CD14-positive monocyte (primary cell): ENCODE measurements around the gene TEX19. TPM values are rescaled to one million over a fixed set of nuclear protein-coding genes. Genes with fewer than 3 reads are reported as not detected.

Source experiments
- DNase-seq, 3 donors: peaks; one replicate each; pipeline ENCODE4 v3.0.0-alpha.2; 2011 to 2022
- H2AFZ ChIP-seq: 2 replicates; pipeline ENCODE4 v1.6.0; 2012; ENCODE audit warnings: mild to moderate bottlenecking, low read depth, low read length, inconsistent platforms; ENCODE audit not compliant: insufficient read depth, poor library complexity, severe bottlenecking
- H3K27ac ChIP-seq, 2 donors: 1 replicate in 1 of 2; 2 replicates in 1 of 2; pipeline ENCODE4 v1.5.1; 2012 to 2013; ENCODE audit warnings: low read length in 2 of 2, control low read depth in 1 of 2, inconsistent platforms in 1 of 2, low read depth in 1 of 2, mild to moderate bottlenecking in 1 of 2
- H3K27me3 ChIP-seq, 2 donors: one replicate each; pipeline versions ENCODE4 v1.6.0 to v1.6.1; 2011 to 2013; ENCODE audit warnings: low read length in 2 of 2; ENCODE audit not compliant: control insufficient read depth in 2 of 2, insufficient read depth in 2 of 2
- H3K36me3 ChIP-seq, 2 donors: replicated peaks in 1 of 2; 1 replicate in 1 of 2; 2 replicates in 1 of 2; pipeline versions ENCODE4 v1.5.1 to v1.6.1; 2012 to 2013; ENCODE audit warnings: low read length in 2 of 2, control low read depth in 1 of 2, inconsistent platforms in 1 of 2, mild to moderate bottlenecking in 1 of 2; ENCODE audit not compliant: insufficient read depth in 2 of 2, control insufficient read depth in 1 of 2
- H3K4me1 ChIP-seq, 2 donors: 1 replicate in 1 of 2; 2 replicates in 1 of 2; pipeline versions ENCODE4 v1.5.1 to v1.6.1; 2012 to 2013; ENCODE audit warnings: low read length in 2 of 2, control low read depth in 1 of 2, inconsistent platforms in 1 of 2, mild to moderate bottlenecking in 1 of 2, moderate library complexity in 1 of 2; ENCODE audit not compliant: insufficient read depth in 2 of 2, control insufficient read depth in 1 of 2
- H3K4me2 ChIP-seq: replicated peaks from 2 replicates; pipeline ENCODE3; 2012; ENCODE audit warnings: low read length, moderate library complexity, mild to moderate bottlenecking; ENCODE audit not compliant: poor library complexity, severe bottlenecking; ENCODE audit errors: extremely low read depth
- H3K4me3 ChIP-seq, 3 experiments: fragments of 200-600 bp in 1 of 3; sonication (generic) in 1 of 3; replicated peaks in 1 of 3; 1 replicate in 2 of 3; 2 replicates in 1 of 3; pipeline ENCODE4 v1.5.1; 2011 to 2013; ENCODE audit warnings: low read length in 3 of 3, mild to moderate bottlenecking in 3 of 3, control low read depth in 2 of 3, low read depth in 2 of 3, inconsistent platforms in 1 of 3, moderate library complexity in 1 of 3
- H3K79me2 ChIP-seq: 2 replicates; pipeline ENCODE4 v1.6.0; 2012; ENCODE audit warnings: mild to moderate bottlenecking, control low read depth, inconsistent platforms, low read length, moderate library complexity; ENCODE audit not compliant: insufficient read depth
- H3K9ac ChIP-seq: 2 replicates; pipeline ENCODE4 v1.6.0; 2017; ENCODE audit warnings: low read length, mild to moderate bottlenecking; ENCODE audit not compliant: insufficient read depth, poor library complexity, severe bottlenecking
- H3K9me3 ChIP-seq, 2 donors: replicated peaks in 1 of 2; 1 replicate in 1 of 2; 2 replicates in 1 of 2; pipeline versions ENCODE4 v1.5.1 to v1.6.1; 2012 to 2013; ENCODE audit warnings: low read length in 2 of 2, control low read depth in 1 of 2; ENCODE audit not compliant: control insufficient read depth in 1 of 2, insufficient read depth in 1 of 2
- H4K20me1 ChIP-seq: 2 replicates; pipeline ENCODE4 v1.6.0; 2012; ENCODE audit warnings: mild to moderate bottlenecking, low read length, control low read depth, moderate library complexity; ENCODE audit not compliant: insufficient read depth
- H3K27ac Mint-ChIP-seq, 7 donors: one replicate each; pipeline ENCODE4 v1.8.0; 2020; ENCODE audit warnings: mild to moderate bottlenecking in 7 of 7, mixed read lengths in 7 of 7, moderate library complexity in 6 of 7, inconsistent platforms in 2 of 7
- H3K27me3 Mint-ChIP-seq, 3 donors: one replicate each; pipeline ENCODE4 v1.8.0; 2021 to 2022; ENCODE audit warnings: low read depth in 3 of 3, mild to moderate bottlenecking in 3 of 3, mixed read lengths in 3 of 3, moderate library complexity in 3 of 3, inconsistent platforms in 1 of 3
- H3K36me3 Mint-ChIP-seq, 2 donors: one replicate each; pipeline ENCODE4 v1.8.0; 2020; ENCODE audit warnings: mixed read lengths in 2 of 2, inconsistent platforms in 1 of 2, mild to moderate bottlenecking in 1 of 2
- H3K4me1 Mint-ChIP-seq: one replicate; pipeline ENCODE4 v1.8.0; 2020; ENCODE audit warnings: mild to moderate bottlenecking, mixed read lengths
- H3K4me3 Mint-ChIP-seq, 2 donors: one replicate each; pipeline ENCODE4 v1.8.0; 2020; ENCODE audit warnings: mild to moderate bottlenecking in 2 of 2, mixed read lengths in 2 of 2, moderate library complexity in 1 of 2
- H3K9me3 Mint-ChIP-seq, 7 donors: one replicate each; pipeline ENCODE4 v1.8.0; 2020 to 2022; ENCODE audit warnings: mixed read lengths in 7 of 7, mild to moderate bottlenecking in 6 of 7, moderate library complexity in 6 of 7, inconsistent platforms in 2 of 7
- CTCF ChIP-seq: fragments of 200-600 bp; IDR thresholded peaks from one replicate; pipeline ENCODE4 v1.8.0; 2022; ENCODE audit warnings: antibody characterized with exemption, mild to moderate bottlenecking
- WGBS: methylation state at CpG from one replicate; pipeline ENCODE4 v1.1.5; 2013; ENCODE audit warnings: missing lambda C conversion rate; ENCODE audit not compliant: insufficient coverage; 5-methylcytosine and 5-hydroxymethylcytosine counted together
- intact Hi-C, 2 donors: fragments of 100-400 bp; cut with micrococcal nuclease; formaldehyde crosslinking; loops; one replicate each; pipeline versions ENCODE4 v1.15.0 to v1.15.1; 2023
- polyA plus RNA-seq, 3 donors: library from polyadenylated mRNA; depleted of rRNA in 1 of 3; unstranded in 2 of 3; stranded (reverse) in 1 of 3; fragments of 300-500 nt in 2 of 3; fragments of >200 nt in 1 of 3; fragmentation: Illumina TruSeq in 2 of 3; gene quantifications; 1 replicate in 2 of 3; 2 replicates in 1 of 3; pipeline ENCODE4 v1.2.3, GENCODE V29; 2012 to 2021

The TEX19 gene
- polyA plus RNA-seq, 3 donors = not detected

DNA sequence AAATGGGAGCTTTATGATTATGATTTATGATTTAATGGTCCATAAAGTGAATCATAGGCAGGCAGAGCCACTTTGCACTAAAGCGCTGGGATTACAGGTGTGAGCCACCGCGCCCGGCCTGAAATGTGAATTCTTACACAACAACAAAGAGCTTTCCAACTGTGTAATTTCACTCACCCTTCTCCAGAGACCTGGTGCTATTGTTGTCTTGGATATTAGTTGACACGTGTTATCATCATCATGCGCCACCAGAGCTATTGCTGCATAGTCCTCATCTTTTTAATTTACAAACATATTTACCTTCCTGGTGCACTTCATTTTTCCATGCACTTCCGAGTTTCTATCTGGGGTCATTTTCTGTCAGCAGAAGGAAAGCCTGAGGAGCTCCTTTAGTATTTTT is 7.7 kb downstream of the TEX19 start:
- H3K4me3 Mint-ChIP-seq = no peak overlapping the region
- no CpG with 5 or more reads among the region's 7 CpGs for WGBS

GRCh38 chr17:82367724-82368524 is 8.9 kb downstream of the TEX19 start:
- Histone ChIP-seq H3K27ac (no peak overlapping the region), H3K79me2 (no peaks in the 10 kb centered on the region), H3K27me3 (peaks cover 24 to 36% of the 10 kb centered on the region in 2 donors), H3K4me1 (peaks cover 4 to 13% of the 10 kb centered on the region in 2 donors), H4K20me1 (no peaks in the 10 kb centered on the region), H3K36me3 (no peaks in the 10 kb centered on the region), H3K9ac (no peak overlapping the region), H2AFZ (no peak overlapping the region), H3K4me3 (no peak overlapping the region), H3K4me2 (no peak overlapping the region), H3K9me3 (peaks cover 0 to 7% of the 10 kb centered on the region in 2 donors)
- no peak overlapping the region for H3K4me3 Mint-ChIP-seq
- peaks cover 12% of the 10 kb centered on the region for H3K4me1 Mint-ChIP-seq
- H3K36me3 Mint-ChIP-seq = peaks cover 0 to under 1% of the 10 kb centered on the region in 2 donors
- no peak overlapping the region for H3K27ac Mint-ChIP-seq
- no peak for TF ChIP-seq CTCF
- intact Hi-C loops = no loop called here
- no peak for DNase-seq
- 100% methylated on average over 1 of the region's 14 CpGs for WGBS
- H3K27me3 Mint-ChIP-seq = peaks cover 32 to 54% (median 46%) of the 10 kb centered on the region in 3 donors
- peaks cover 0 to 11% (median 4%) of the 10 kb centered on the region in 7 donors for H3K9me3 Mint-ChIP-seq

More for the DNA sequence above, 7.7 kb downstream of the TEX19 start:
- Histone ChIP-seq H3K9ac (no peak overlapping the region), H3K27me3 (peaks cover 15 to 25% of the 10 kb centered on the region in 2 donors), H3K9me3 (peaks cover 0 to 7% of the 10 kb centered on the region in 2 donors), H3K27ac (no peak overlapping the region), H3K4me1 (peaks cover 4 to 13% of the 10 kb centered on the region in 2 donors), H3K4me2 (no peak overlapping the region), H3K36me3 (no peaks in the 10 kb centered on the region), H3K4me3 (no peak overlapping the region), H2AFZ (no peak overlapping the region), H4K20me1 (no peaks in the 10 kb centered on the region), H3K79me2 (no peaks in the 10 kb centered on the region)
- no peak for DNase-seq
- intact Hi-C loops = no loop called here
- peaks cover 11% of the 10 kb centered on the region for H3K4me1 Mint-ChIP-seq
- H3K36me3 Mint-ChIP-seq = no peaks in the 10 kb centered on the region
- peaks cover 0 to 9% (median 3%) of the 10 kb centered on the region in 7 donors for H3K9me3 Mint-ChIP-seq
- H3K27ac Mint-ChIP-seq = no peak overlapping the region
- TF ChIP-seq CTCF = no peak
- peaks cover 23 to 43% (median 37%) of the 10 kb centered on the region in 3 donors for H3K27me3 Mint-ChIP-seq
